ENCODE results near the gene LIPM.

The LIPM gene

DNA sequence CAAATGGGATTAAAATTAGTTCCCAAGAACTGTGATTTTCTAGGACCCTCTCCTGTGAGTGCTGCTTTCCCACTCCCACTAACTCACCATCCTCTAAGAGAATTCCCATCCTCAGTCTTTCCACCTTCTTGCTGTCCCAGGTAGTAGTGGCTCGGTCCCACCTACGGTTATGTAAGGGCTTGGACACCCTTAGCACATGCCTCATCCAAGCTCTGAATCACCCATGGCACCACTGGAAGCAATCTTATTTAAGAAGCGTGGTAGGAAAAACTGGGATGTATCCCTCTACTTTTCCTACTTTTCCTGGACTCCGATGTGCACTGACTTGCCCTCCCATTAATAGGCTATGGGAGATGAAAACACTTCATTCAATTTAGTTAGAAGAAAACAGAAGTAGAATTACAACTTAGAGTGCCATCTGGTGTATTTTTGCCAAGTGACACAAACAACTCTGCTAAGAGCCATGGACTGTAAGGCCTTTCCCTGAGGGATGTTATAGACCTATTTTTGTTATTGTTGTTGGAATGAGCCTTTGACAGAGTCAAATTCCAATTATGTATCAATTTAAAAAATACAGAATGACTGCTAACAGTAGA lies 62.8 kb downstream of the LIPM start:
- TF ChIP-seq, protein P1, sequence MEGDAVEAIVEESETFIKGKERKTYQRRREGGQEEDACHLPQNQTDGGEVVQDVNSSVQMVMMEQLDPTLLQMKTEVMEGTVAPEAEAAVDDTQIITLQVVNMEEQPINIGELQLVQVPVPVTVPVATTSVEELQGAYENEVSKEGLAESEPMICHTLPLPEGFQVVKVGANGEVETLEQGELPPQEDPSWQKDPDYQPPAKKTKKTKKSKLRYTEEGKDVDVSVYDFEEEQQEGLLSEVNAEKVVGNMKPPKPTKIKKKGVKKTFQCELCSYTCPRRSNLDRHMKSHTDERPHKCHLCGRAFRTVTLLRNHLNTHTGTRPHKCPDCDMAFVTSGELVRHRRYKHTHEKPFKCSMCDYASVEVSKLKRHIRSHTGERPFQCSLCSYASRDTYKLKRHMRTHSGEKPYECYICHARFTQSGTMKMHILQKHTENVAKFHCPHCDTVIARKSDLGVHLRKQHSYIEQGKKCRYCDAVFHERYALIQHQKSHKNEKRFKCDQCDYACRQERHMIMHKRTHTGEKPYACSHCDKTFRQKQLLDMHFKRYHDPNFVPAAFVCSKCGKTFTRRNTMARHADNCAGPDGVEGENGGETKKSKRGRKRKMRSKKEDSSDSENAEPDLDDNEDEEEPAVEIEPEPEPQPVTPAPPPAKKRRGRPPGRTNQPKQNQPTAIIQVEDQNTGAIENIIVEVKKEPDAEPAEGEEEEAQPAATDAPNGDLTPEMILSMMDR (IDR thresholded peaks at IDR 0.05; ENCODE audit: borderline replicate concordance, control extremely low read depth, extremely low read depth, insufficient read depth, missing control alignments): no peak
- DNase-seq (ENCODE audit: low spot score): no peak
- in situ Hi-C loops (cut with MboI; ENCODE audit: low sequenced_read_pairs, unreplicated experiment): no loop called here

DNA sequence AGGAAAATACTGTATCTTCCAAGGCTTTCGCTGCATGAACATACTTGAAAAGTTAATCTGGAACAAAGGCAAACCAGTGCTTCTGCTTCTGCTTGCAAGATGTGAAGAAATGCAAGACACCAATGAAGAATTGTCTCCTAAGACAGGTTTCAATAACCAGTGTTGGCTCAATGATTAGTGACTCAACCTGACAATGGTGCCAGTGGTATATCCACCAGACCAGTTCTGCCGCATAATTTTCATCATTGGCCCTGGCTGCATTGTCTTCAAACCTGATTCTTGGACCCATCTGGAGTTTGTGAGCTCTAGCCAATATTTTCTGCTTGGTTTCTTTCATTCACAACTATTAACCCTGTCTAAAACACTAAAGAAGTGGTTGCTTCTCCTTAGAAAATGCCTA lies 63.9 kb downstream of the LIPM start:
- DNase-seq (ENCODE audit: low spot score): no peak
- in situ Hi-C loops (cut with MboI; ENCODE audit: low sequenced_read_pairs, unreplicated experiment): no loop called here

DNA sequence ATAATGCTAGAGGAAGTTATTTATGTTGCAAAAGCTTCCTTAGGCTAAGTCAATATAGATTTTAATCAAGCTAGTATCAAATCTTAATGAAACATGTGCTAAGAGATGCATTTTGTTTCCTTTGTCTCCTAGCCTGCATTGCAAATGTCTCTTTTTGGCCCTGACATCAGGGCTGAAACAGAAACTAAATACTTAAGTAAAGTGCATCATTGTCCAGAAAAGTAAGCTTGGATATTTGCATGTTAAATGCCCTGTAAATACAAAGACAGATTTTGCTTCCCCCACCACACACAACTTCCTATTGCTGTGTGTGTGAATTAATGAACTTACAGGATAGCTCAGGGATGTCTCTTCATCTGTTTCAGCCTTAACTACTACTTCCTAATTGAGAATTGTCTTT lies 67.6 kb downstream of the LIPM start:
- TF ChIP-seq, protein P1 (IDR thresholded peaks at IDR 0.05; ENCODE audit: borderline replicate concordance, control extremely low read depth, extremely low read depth, insufficient read depth, missing control alignments): no peak
- no peak for DNase-seq (ENCODE audit: low spot score)
- in situ Hi-C loops (cut with MboI; ENCODE audit: low sequenced_read_pairs, unreplicated experiment): no loop called here

More for the DNA sequence above, 63.9 kb downstream of the LIPM start:
- TF ChIP-seq, protein P1 (IDR thresholded peaks at IDR 0.05; ENCODE audit: borderline replicate concordance, control extremely low read depth, extremely low read depth, insufficient read depth, missing control alignments): no peak
